NCI-H1092 (cell line): ENCODE data around the gene SPTLC2.
"Not testable (repeated sequence)": the region's sequence is repeated elsewhere in the genome, so short reads cannot be mapped to it uniquely, and the experiment has no call there.

Experiments
- DNase-seq: peaks from one replicate; lab custom pipeline; 2025; lab: John Stamatoyannopoulos, UW

The SPTLC2 gene

DNA sequence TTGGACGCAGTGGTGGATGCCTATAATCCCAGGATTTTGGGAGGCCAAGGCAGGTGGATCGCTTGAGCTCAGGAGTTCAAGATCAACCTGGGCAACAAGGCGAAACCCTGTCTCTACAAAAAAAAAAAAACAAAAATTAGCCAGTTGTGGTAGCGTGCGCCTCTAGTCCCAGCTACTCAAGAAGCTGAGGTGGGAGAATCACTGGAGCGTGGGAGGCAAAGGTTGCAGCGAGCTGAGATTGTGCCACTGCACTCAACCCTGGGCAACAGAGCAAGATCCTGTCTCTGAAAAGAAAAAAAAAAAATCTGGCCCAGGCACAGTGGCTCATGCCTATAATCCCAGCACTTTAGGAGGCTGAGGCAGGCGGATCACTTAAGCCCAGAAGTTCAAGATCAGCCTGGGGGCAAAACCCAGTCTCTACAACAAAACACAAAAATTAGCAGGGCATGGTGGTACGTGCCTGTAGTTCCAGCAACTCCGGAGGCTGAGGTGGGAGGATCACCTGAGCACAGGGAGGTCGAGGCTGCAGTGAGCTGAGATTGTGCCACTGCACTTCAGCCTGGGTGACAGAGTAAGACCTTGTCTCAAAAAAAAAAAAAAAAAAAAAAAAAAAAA lies 27.9 kb downstream of the SPTLC2 start:
- not testable (repeated sequence) for DNase-seq

DNA sequence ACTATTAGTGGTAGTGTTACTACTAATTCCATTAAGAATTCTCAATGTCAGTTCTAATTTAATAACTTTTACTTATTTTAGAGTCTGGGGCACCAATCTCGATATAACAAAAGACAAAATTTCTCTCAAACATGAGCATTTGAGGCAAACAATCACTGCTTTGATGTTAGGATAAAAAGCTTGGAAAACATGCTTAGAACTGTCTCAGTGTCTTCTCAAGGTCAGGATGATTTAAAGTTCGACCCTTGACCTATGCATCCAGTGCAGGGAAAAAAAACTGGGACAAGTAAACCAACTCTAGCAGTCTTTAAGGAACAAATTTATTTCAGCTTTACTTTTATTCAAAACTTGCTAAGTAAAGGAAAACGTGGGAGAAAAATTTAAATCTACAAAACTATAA lies 31.1 kb downstream of the SPTLC2 start:
- no peak for DNase-seq

DNA sequence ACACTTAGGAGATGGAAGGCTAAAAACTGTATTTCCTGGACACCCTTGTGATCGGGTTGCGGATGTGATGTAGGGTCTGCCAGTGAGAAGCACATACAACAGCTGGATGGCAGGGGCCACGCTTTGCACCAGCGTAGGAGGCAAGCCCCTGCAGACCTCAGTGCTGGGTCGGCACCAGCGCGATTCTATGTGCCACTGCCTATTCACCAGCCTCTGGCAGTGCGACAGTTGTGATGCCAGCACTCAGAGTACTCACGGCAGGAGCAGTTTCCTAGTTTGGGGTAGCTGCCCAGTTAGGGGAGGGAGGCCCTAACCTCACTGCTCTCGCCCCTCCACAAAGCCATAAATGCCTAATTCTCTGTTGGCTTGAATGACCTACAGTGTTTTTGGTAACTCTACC lies 31.6 kb downstream of the SPTLC2 start:
- no peak for DNase-seq

DNA sequence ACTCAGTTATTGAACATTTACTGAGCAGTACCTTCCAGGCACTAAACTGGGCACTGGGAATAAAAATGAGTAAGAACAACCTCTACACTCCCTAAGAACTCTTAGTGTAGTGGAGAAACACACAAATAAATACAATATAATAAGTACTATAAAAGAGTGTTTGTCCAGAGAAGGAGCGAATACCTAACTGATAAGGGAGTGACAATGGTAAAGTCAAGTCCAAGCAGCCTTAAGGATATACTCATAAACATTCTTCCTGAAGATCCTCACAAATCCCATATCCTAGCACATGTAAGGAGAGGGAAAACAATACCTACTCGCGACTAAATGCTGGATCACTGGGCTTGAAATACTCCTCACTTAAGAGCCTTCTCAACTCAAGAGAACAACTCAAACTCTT lies 32.8 kb downstream of the SPTLC2 start:
- no peak for DNase-seq

DNA sequence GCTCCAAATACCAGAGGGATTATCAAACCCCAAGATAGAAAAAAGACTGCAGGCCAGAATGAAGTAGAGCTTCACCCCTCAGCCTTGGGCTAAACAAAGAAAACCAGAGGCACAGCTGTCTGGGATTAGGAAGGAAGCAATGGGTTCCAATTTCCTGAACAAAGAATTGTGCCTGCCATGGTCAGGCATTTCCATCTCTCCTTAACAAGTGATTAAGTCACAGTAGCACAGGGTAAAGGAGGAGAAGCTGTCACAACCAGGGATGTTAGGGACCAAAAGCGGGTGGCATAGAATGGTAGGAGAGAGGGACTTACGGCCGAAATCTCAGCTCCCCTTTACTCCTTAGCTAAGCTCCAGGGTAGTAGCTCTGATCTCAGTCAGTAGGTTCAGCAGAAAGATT lies 33.9 kb downstream of the SPTLC2 start:
- DNase-seq, result no peak

DNA sequence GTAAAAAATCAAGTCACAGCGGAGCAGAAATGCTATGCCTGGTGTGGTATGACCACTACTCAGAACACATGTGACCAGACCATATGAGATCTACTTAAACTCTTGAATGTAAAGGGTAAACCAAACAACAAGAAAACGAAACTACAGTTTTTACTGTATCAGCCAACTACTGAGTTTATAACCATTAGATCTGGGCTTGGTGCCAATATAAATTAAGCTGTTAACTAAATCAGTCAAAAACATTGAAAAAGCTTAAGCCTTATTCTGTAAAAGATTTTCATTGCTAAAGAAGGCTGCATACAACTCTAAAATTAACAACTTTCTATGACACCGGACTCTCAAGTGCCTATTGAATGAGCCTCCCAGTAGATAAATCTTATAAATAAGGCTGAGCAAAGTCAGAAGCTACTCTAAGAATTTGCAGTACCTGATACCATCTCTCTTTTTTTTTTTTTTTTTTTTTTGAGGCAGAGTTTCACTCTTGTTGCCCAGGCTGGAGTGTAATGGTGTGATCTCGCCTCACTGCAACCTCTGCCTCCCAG lies 35.4 kb downstream of the SPTLC2 start:
- no peak for DNase-seq

DNA sequence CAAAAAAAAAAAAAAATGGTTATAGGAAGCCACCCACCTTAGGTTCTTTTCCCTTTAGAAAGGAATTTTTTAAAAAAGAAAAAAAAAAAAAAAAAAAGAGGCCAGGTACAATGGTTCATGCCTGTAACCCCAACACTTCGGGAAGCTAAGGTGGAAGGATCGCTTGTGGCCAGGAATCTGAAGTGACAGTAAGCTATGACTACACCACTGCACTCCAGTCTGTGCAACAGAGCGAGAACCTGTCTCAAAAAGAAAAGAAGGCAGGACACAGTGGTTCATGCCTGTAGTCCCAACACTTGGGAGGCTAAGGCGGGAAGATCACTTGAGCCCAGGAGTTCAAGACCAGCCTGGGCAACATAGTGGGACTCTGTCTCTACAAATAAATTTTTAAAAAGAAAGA lies 36.0 kb downstream of the SPTLC2 start:
- no peak for DNase-seq

DNA sequence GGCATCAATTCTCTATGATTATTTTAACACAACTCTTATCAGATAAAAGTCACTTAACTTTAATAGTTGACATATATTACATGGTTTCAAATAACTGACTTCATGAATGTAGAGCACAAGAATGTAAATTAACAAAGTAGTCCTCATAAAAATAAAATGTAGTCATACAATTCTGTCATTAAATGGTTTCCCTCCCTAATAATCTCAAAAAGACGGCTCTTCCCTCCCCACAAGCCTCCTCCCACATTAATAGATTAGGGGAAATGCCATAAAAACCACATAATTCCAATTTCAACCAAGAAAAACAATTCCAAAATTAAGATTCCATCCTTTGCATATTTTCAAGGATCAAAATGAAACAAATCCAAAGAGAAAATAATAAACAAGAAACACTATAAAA lies 36.7 kb downstream of the SPTLC2 start:
- DNase-seq, result no peak

DNA sequence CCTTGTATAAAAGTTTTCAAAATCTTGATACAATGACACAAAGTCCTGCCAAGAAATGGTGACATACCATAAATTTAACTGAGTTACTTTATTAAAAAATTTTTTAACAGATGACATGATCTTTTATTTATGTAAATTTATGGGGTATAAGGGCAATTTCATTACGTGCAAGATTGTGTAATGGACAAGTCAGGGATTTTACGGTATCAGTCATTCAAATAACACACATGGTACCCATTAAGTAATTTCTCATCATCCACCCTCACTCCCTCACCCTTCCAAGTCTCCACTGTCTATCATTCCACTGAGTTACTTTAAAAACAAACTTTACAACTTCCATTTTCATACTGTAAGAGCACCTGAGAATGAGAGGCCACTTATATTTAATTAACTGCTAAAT lies 37.4 kb downstream of the SPTLC2 start:
- no peak for DNase-seq

DNA sequence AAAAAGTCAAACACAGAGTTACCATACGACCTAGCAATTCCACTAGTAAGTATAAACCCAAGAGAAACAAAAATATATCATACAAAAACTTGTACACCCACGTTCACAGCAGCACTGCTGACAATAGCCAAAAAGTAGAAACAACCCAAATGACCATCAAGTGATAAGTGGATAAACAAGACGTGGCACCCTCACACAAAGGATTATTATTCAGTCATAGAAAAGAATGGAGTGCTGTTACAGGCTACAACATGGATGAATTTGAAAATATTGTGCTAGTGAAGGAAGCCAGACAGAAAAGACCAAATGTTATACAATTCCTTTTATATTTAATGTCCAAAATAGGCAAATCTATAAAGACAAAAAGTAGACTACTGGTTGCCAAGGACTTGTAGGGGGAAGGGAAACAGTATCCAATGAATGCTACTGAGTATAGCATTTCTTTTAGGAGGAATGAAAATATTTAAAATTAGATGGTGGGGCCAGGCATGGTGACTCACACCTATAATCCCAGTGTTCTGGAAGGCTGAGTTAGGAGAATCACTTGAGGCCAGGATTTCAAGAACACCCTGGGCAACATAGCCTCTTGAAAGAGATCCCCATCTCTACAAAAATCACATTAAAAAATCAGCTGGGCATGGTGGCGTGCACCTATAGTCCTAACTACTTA lies 41.9 kb downstream of the SPTLC2 start:
- DNase-seq, result no peak

DNA sequence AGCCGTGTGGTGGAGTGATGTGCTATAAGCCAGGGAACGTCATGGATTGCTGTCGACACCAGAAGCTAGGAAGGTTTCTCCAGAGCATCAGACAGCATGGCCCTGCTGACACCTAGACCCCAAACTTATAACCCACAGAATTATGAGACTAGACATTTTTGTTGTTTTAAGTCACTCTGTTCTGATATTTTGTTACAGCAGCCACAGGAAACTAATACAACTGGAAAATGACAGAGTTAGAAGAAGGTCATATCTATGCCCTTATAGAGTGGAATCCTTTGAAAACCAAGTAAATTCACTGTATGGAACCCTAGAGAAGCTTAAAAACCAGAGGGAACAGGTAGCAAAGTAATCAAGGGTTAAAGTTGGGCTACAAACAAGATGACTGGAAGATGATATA lies 42.5 kb downstream of the SPTLC2 start:
- DNase-seq, result no peak

DNA sequence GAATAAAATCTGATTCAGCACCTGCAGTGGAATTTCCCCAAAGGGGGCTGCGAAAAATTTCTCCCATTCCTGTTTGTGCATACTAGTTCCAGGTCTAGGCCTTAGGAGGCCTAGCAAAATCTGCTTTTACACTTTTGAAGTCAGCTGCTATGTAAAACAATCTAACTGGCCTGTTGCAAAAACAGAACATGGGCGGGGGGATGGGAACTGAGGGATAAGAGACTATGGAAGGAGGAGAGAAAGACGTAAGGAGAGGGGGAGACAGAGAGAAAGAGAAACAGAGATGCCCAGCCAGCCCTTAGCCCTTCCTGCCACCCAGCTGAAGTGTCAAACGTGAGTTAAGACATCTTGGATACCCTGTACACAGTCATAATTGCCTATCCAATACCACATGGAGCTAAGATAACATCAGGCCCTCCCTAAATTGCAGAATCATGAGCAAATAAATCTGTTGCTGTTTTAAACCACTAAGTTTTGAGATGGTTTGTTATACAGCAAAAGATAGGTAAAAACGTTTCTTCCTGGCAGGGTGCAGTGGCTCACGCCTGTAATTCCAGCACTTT lies 45.6 kb downstream of the SPTLC2 start:
- no peak for DNase-seq

DNA sequence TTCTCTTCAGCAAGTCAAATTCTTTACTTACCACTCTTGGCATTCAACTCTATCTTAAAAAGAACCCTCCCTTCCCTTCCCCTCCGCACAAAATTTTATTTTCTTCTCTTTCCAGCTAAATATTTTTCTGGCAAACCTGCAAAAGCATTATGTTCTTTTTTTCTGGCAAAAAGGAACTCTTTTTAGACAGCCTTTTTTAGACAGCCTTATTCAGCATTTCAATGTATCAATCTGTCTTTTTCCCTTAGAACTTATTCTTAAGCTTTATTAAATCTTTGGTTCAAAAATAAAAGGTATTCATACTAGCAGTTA lies 50.5 kb downstream of the SPTLC2 start:
- DNase-seq, result no peak

DNA sequence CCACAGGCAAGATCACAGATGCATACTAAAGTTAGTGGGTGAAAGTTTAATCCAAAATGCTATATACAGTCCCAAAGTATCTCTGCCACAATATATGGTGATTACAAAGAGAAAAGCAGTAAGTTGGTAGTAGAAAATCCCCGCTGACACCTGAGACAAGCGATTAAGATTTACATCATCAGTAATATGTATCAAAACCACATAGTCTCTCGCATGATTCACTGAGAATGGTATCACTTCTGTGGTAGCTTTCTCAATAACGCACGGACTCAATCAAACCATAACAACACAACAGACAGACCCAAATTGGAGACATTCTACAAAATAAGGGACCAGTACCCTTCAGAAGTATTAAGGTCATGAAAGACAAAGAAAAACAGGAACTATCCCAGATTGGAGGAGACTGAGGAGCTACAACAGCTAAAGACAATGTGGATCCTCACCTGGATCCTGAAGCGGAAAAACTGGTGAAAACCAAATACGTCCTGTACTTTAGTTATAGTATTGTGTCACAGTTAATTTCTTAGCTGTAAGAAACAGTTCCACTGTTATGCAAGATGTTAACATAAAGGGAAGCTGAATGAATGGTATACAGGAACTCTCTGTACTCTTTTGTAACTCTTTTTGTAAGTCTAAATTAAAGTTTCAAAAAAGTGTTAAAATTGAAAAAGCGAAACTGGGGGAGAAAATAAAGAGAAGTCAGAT lies 51.0 kb downstream of the SPTLC2 start:
- DNase-seq, result no peak

DNA sequence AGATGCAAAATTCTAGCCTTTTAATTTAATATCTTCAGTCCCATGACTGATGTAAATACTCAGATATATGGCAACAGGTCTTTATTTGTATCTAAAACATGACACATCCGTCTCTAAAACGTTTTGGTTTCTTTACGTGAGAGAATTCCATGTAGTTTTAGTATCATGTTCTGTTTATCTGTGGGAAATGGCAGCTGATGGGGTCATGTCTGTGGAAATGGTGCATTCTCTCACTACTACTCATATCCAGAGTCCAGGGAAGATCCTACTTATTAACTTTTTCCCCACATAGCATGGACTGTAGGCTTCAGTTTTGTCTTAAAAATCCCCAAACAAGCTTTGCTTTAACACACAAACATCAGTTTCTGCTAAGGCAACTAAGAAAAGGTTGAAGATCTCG lies 53.8 kb downstream of the SPTLC2 start:
- no peak for DNase-seq

DNA sequence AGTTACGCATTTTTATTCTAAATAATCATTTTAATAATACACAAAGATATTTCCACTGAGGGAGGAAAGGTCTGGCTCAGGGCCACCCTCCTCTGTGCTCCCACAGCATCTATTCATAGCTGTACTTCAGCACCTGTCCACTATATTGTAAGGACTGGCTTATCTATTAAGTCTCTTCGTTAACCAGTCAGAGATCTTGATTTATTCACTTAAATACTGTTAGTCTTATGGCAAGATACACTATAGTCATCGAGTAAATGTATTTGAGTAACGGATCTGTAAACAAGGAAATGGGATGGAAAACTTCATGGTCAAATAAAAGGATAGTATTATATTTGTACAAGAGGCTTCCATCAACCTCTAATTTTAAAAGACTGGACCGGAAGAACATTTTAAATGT lies 54.6 kb downstream of the SPTLC2 start:
- no peak for DNase-seq

DNA sequence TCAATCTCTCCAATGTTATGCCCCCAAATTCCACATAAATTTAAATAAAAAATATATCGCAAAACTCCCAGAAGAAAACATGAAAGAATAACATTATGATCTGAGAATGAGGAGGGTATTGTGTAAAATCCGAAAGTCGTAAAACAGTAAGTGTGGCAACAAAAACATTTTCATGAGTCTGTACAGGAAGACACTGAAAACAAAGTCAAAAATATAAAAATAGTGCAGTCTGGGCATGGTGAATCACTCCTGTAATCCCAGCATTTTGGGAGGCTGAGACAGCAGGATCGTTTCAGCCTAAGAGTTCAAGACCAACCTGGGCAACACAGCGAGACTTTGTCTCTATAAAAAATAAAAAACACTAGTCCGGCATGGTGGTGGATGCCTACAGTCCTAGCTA lies 57.1 kb downstream of the SPTLC2 start:
- DNase-seq, result no peak

DNA sequence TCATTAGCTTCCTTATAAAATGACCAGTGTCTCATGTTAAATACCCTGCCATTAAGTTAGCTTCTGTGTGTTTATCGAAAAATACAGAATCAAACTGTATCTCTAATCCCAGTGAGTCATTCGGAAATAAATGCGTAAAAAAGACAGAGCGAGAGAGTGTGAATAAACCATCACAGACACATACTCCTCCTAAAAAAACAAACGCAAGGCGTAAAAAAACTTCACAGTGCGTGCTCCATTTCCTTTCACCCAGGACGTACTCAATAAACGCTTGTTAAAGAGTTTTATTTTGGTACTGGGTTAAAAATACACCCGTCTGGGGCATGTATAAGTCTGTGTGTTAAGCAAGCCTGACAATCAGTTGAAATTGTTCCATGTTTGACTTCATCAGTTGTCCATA lies 59.0 kb downstream of the SPTLC2 start:
- DNase-seq, result no peak

DNA sequence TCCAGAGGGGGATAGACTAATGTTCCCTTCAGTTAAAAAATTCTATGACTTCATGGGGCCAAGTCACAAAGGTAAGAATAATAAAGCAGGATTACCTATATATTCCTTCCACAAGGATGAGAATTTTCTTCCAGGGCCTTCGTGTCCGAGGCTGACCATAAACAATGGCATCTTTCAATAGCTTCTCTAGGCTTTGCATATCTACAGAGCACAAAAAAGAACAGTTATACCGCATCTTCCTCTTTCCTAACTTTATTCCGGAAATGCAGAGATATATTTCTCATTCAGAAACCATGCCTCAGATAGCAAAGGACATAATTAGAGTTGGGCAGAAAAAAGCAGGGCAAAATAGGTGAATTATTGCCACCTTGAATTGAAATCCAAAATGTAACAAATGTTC lies 59.5 kb downstream of the SPTLC2 start:
- no peak for DNase-seq

DNA sequence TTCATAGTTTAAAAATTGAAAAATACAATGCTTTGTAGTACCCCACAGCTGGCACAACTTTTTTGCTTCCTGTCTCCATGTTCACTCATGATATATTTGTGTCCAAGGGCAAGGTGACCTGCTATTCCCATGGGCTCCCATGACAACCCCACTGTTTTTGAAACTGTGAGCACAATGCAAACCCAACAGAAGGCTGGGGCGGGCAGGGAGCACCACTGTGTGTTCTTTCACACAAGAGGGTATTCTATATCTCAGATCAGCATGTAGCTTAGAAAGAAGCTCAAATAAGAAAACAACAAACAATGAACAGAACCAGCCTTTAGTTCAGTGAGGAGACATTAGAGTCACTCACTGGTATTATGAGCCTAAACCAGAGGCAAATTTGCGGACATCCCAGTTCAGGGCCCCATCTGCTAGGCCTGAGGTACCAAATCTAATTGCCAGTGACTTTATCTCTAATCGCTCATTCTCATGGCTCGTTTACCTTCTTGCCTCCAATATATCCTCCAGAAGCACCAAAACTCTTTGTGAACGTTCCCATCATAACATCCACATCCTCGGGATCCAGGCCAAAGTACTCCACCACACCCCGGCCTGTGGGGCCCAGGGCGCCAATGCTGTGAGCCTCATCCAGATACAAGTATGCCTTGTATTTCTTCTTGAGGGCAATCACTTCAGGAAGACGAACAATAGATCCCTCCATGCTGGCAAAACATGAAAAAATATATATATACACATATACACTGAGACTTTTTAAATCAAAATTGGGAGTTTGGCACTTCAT lies 61.4 kb downstream of the SPTLC2 start:
- DNase-seq, result no peak

DNA sequence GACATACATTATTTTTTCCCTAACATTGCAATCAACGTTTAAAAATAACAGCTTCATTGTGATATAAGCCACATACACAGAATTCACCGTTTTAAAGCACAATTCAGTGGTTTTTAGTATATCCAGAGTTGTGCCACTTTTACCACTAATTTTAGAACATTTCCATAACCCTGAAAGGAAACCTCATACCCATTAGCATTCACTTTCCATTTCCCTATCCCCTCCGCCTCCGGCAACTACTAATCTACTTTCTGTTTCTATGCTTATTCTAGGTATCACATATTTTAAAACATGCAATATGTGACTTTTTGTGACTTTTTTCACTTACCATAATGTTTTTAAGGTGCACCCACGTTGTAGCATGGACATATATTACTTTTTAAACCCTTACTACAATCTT lies 62.2 kb downstream of the SPTLC2 start:
- DNase-seq, result no peak

DNA sequence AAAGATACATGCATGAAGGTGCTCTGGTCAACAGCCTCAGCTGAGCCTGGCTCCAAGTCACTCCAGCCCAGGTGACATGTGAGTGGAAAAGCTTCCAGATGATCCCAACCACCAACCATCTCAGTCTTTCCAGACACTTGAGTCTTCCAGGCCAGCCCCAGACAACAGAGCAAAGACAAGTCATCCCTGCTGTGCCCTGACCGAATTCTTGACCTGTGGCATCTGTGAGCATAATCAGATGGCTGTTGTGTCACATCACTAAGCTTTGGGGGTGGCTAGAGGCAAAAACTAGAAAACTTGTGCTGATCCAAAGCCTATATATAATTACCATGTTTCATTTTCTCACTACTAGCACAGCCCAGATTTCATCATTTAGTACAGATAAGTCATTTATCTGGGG lies 67.0 kb downstream of the SPTLC2 start:
- DNase-seq, result no peak
